SK-N-SH treated with all-trans-retinoic acid at 6 μM for 48 hours (cell line): ENCODE data around the gene BCDIN3D.
"Not testable (repeated sequence)": the region's sequence is repeated elsewhere in the genome, so short reads cannot be mapped to it uniquely, and the experiment has no call there.

Source experiments
- ATAC-seq: fragments of 200-7000 bp; cut with Tn5 transposase; 3 replicates; pipeline ENCODE4 v1.9.1; 2020; ENCODE audit warnings: mild to moderate bottlenecking, moderate library complexity
- ARNTL ChIP-seq: fragments of 450-650 bp; formaldehyde crosslinking; IDR thresholded peaks from 2 replicates; pipeline ENCODE4 v1.5.0; 2020; ENCODE audit warnings: low read depth, mild to moderate bottlenecking, moderate library complexity, borderline replicate concordance
- CREB5 ChIP-seq: fragments of 250-450 bp; sonication (Bioruptor Pico); IDR thresholded peaks from 2 replicates; pipeline ENCODE4 v1.5.1; 2020; ENCODE audit warnings: low read depth, mild to moderate bottlenecking, moderate library complexity
- CSDC2 ChIP-seq: fragments of 250-450 bp; sonication (Bioruptor Pico); IDR thresholded peaks from 2 replicates; pipeline ENCODE4 v1.5.0; 2020; ENCODE audit warnings: mild to moderate bottlenecking, moderate library complexity
- CSRNP3 ChIP-seq: fragments of 250-450 bp; sonication (Bioruptor Pico); IDR thresholded peaks from 2 replicates; pipeline ENCODE4 v1.5.1; 2021; ENCODE audit warnings: mild to moderate bottlenecking, moderate library complexity
- ESRRG ChIP-seq: fragments of 250-450 bp; sonication (Bioruptor Pico); IDR thresholded peaks from 2 replicates; pipeline ENCODE4 v1.6.1; 2021; ENCODE audit warnings: mild to moderate bottlenecking
- GLIS3 ChIP-seq: fragments of 250-450 bp; sonication (Bioruptor Pico); IDR thresholded peaks from 2 replicates; pipeline ENCODE4 v1.5.0; 2020; ENCODE audit warnings: mild to moderate bottlenecking, moderate library complexity
- POU6F1 ChIP-seq: fragments of 250-450 bp; sonication (Bioruptor Pico); IDR thresholded peaks from 2 replicates; pipeline ENCODE4 v1.8.0; 2021; ENCODE audit warnings: low read depth, mild to moderate bottlenecking, moderate library complexity, borderline replicate concordance
- PPARA ChIP-seq: fragments of 250-450 bp; sonication (Bioruptor Pico); IDR thresholded peaks from 2 replicates; pipeline ENCODE4 v1.5.0; 2020; ENCODE audit warnings: mild to moderate bottlenecking, borderline replicate concordance
- RARB ChIP-seq: fragments of 250-450 bp; sonication (Bioruptor Pico); IDR thresholded peaks from 2 replicates; pipeline ENCODE4 v1.8.0; 2021; ENCODE audit warnings: mild to moderate bottlenecking, moderate library complexity
- SNAI2 ChIP-seq: fragments of 250-450 bp; sonication (Bioruptor Pico); IDR thresholded peaks from 2 replicates; pipeline ENCODE4 v1.5.0; 2020; ENCODE audit warnings: mild to moderate bottlenecking, moderate library complexity
- TCF4 ChIP-seq: fragments of 250-450 bp; sonication (Bioruptor Pico); IDR thresholded peaks from 2 replicates; pipeline ENCODE4 v1.8.0; 2021; ENCODE audit warnings: mild to moderate bottlenecking, moderate library complexity, borderline replicate concordance
- TOX ChIP-seq: fragments of 250-450 bp; sonication (Bioruptor Pico); IDR thresholded peaks from 2 replicates; pipeline ENCODE4 v1.8.0; 2021; ENCODE audit warnings: mild to moderate bottlenecking, moderate library complexity, borderline replicate concordance
- ZC3H10 ChIP-seq: fragments of 250-450 bp; sonication (Bioruptor Pico); IDR thresholded peaks from 2 replicates; pipeline ENCODE4 v1.5.1; 2021; ENCODE audit warnings: mild to moderate bottlenecking, moderate library complexity
- ZFP3 ChIP-seq: fragments of 250-450 bp; sonication (Bioruptor Pico); IDR thresholded peaks from 2 replicates; pipeline ENCODE4 v1.5.0; 2020; ENCODE audit warnings: mild to moderate bottlenecking, moderate library complexity
- ZFP30 ChIP-seq: fragments of 450-650 bp; formaldehyde crosslinking; IDR thresholded peaks from 2 replicates; pipeline ENCODE4 v1.5.0; 2022; ENCODE audit warnings: mild to moderate bottlenecking, moderate library complexity
- ZNF565 ChIP-seq: fragments of 450-650 bp; formaldehyde crosslinking; conservative IDR thresholded peaks from 2 replicates; pipeline ENCODE4 v1.5.0; 2020; ENCODE audit warnings: low read depth, mild to moderate bottlenecking, moderate library complexity
- ZNF70 ChIP-seq: fragments of 450-650 bp; formaldehyde crosslinking; IDR thresholded peaks from 2 replicates; pipeline ENCODE4 v1.5.0; 2020; ENCODE audit warnings: mild to moderate bottlenecking, moderate library complexity
- ZNF8 ChIP-seq: fragments of 450-650 bp; formaldehyde crosslinking; IDR thresholded peaks from 2 replicates; pipeline ENCODE4 v1.5.0; 2020; ENCODE audit warnings: mild to moderate bottlenecking, moderate library complexity

The BCDIN3D gene

GRCh38 chr12:49865109-49865781 lies 22.3 kb upstream of the BCDIN3D start:
- TF ChIP-seq ESRRG (CRISPR knock-in tag): no peak
- TF ChIP-seq POU6F1 (CRISPR knock-in tag): no peak
- TF ChIP-seq TCF4 (CRISPR knock-in tag): no peak
- no peak for TF ChIP-seq CSDC2 (CRISPR knock-in tag)
- no peak for TF ChIP-seq ZNF70 (CRISPR knock-in tag)
- TF ChIP-seq ARNTL: no peak
- TF ChIP-seq ZFP30: no peak
- no peak for TF ChIP-seq CREB5 (CRISPR knock-in tag)
- TF ChIP-seq ZNF565 (CRISPR knock-in tag): no peak
- no peak for TF ChIP-seq GLIS3
- no peak for TF ChIP-seq SNAI2 (CRISPR knock-in tag)
- no peak for TF ChIP-seq CSRNP3 (CRISPR knock-in tag)
- TF ChIP-seq ZC3H10 (CRISPR knock-in tag): no peak
- TF ChIP-seq TOX (CRISPR knock-in tag): no peak
- no peak for TF ChIP-seq PPARA
- TF ChIP-seq ZFP3 (CRISPR knock-in tag): no peak
- TF ChIP-seq, all 23 proteins: peak for 0
- no peak for ATAC-seq

GRCh38 chr12:49864798-49865090 lies 21.8 kb upstream of the BCDIN3D start:
- no peak for ATAC-seq
- no peak for TF ChIP-seq GLIS3
- no peak for TF ChIP-seq ZNF70 (CRISPR knock-in tag)
- TF ChIP-seq CSRNP3 (CRISPR knock-in tag): no peak
- no peak for TF ChIP-seq SNAI2 (CRISPR knock-in tag)

- TF ChIP-seq CREB5 (CRISPR knock-in tag) (no peak), PPARA (no peak), TOX (CRISPR knock-in tag) (no peak), GLIS3 (no peak), RARB (CRISPR knock-in tag) (no peak), ZFP3 (CRISPR knock-in tag) (no peak)
- ATAC-seq: no peak
Measured at GRCh38 chr12:49863946-49864797, 21.3 kb upstream of the BCDIN3D start.

- not testable (repeated sequence) for ATAC-seq
Measured at GRCh38 chr12:49860921-49861320, 18.0 kb upstream of the BCDIN3D start.

GRCh38 chr12:49855890-49856289 lies 13.0 kb upstream of the BCDIN3D start:
- not testable (repeated sequence) for ATAC-seq
- peak; percentile 82 for TF ChIP-seq ZNF8 (CRISPR knock-in tag)
